Measurements from ENCODE around the gene C1orf50. TPM values are rescaled to one million over a fixed set of nuclear protein-coding genes. Genes with fewer than 3 reads are reported as not detected.

The C1orf50 gene
- total and polyA plus RNA-seq, 2 of the 4 experiments (the other 2 are of a cell fraction): 2.0 to 6.0 TPM

GRCh38 chr1:42816585-42817439, 49.8 kb downstream of the C1orf50 start, which contains the start of the genes ERMAP and SVBP (continued):
- TF ChIP-seq MAFK (IDR thresholded peaks at IDR 0.05; ENCODE audit: low read depth, low read length) (no peak), USF2 (IDR thresholded peaks at IDR 0.05; ENCODE audit: low read depth, low read length) (no peak), RFX5 (IDR thresholded peaks at IDR 0.05; ENCODE audit: low read depth, low read length) (no peak), MXI1 (IDR thresholded peaks at IDR 0.05; ENCODE audit: borderline replicate concordance, low read depth, low read length) (no peak), POLR2A (IDR thresholded peaks at IDR 0.05; ENCODE audit: low read depth, low read length) (peak; percentile 86), CEBPB (IDR thresholded peaks at IDR 0.05; ENCODE audit: low read depth, low read length) (no peak), RAD21 (IDR thresholded peaks at IDR 0.05; ENCODE audit: low read length) (no peak), NFE2L2 (IDR thresholded peaks at IDR 0.05; ENCODE audit: low read depth, low read length) (no peak)
